ENCODE results near the gene ZNF799.
"Not testable (repeated sequence)": the region's sequence is repeated elsewhere in the genome, so short reads cannot be mapped to it uniquely, and the experiment has no call there.

Gene ZNF799

DNA sequence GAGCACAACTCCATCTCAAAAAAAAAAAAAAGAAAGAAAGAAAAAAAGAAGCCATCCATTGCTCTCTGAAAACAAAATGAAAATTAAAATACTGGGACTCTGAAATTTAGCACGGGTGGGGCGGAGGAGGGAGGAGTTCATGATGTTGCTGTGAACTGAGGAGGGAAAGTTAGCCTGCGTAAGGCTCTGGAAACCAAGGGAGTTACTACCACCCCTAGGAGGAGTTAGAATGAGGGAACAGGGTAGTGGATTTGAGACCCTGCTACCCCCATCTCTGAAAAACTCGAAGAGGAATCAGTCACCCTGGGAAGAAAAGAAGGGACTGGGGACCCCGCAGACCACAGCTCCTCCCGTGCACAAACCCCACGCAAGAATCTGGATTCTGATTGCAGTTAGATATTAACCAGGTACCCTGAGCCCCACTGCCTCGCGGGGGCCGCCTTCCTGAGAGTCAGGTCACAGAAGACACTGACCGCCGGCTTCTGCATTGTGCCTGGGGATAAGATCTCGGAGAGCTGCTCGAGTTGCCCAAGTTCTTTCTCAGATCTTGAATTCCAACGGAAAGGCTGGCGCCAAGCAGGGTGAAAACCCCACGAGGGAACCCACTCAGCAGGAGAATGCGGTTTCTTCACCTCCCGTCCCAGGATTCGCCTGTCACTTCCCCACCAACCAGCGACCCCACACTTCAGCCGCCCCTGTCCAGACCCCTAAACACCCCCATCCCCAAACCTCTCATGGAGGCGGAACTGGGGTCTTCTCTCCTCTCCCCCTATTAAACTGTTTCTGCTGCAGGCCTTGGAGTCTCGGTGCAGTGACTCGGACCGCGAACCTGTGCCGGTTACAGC is 36.5 kb downstream of the ZNF799 start:
- peak overlapping the region; percentile 74 for H3K4me3 ChIP-seq (ENCODE audit: low read depth, low read length)

GRCh38 chr19:12362236-12362635 is 38.8 kb downstream of the ZNF799 start:
- not testable (repeated sequence) for H3K4me3 ChIP-seq (ENCODE audit: low read depth, low read length)

GRCh38 chr19:12353375-12353774 is 47.7 kb downstream of the ZNF799 start:
- H3K4me3 ChIP-seq (ENCODE audit: low read depth, low read length): no peak overlapping the region

- no peak overlapping the region for H3K4me3 ChIP-seq (ENCODE audit: low read depth, low read length)
These were observed 50.2 kb downstream of the ZNF799 start for GRCh38 chr19:12350890-12351197.

DNA sequence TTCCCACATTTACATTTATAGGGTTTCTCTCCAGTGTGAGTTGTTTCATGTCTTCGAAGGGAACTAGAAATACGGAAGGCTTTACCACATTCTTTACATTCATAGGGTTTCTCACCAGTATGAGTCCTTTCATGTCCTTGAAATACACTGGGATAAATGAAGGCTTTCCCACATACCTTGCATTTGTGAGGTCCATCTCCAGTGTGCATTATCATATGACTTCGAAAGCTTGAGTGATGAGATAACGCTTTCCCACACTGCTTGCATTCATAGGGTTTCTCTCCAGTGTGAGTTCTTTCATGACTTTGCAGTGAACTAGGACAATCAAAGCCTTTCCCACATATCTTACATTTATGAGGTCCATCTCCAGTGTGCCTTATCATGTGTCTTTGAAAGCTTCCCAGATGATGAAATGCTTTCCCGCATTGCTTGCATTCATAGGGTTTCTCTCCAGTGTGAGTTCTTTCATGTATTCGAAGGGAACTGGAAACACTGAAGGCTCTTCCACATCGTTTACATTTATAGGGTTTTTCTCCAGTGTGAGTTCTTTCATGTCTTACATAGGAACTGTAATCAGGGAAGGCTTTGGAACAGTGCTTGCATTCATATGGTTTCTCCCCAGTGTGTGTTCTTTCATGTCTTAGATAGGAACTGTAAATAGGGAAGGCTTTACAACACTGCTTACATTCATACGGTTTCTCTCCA is 50.7 kb downstream of the ZNF799 start:
- H3K4me3 ChIP-seq (ENCODE audit: low read depth, low read length): no peak overlapping the region

DNA sequence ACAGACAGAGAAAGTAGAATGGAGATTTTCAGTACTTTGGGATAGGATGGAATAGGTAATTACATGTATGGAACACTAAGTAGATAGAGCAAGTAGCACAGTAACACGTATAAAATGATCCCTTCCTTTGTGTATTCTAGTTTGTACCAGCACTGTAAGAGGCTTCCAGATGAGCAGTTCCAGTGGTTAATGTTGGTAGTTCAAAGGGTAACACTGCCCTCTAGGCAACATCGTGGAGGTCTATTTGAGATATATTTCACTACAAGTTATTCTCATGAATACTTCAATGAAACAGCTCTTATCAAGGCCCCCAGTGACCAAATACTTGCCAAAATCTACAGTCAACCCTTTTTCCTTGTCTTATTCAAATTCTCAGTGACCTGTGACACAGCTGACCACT is 54.2 kb downstream of the ZNF799 start:
- no peak overlapping the region for H3K4me3 ChIP-seq (ENCODE audit: low read depth, low read length)

DNA sequence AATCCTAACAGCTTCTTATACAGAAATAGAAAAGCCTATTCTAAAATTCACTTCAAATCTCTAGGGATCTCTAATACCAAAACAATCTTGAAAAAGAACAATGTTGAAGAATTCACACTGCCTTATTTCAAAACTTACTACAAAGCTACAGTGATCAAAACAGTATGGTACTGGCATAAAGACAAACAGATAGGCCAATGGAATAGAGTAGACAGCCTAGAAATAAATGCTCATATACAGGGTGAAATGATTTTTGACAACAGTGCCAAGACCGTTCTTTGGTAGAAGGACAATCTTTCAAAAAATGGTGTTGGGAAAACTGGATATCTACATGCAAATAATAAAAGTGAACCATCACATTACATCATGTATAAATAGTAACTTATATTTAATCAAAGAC is 55.9 kb downstream of the ZNF799 start:
- H3K4me3 ChIP-seq (ENCODE audit: low read depth, low read length): no peak overlapping the region

All from iPS-11a (cell line).